ENCODE results near the gene NUP37.
"Not testable (repeated sequence)": the region's sequence is repeated elsewhere in the genome, so short reads cannot be mapped to it uniquely, and the experiment has no call there.

Gene NUP37

DNA sequence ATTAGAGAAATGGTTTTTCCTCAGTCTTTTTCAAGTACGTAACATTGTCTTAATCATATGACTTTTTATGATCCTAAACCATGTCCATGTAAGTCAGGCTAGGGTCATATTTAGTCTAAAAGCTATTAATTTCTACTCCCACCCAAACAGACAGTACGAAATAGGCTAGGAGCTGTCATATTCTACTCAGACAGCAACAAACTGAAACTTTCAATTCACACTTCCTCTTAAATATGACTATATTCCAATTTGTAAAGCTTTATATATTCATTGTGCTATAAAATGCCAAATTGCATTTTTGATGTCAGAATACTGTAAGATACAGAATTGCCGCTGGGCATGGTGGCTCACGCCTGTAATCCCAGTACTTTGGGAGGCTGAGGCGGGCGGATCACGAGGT, 3.5 kb downstream of the NUP37 start:
- H3K4me3 Mint-ChIP-seq: no peak overlapping the region
- no peaks in the 10 kb centered on the region for H3K27me3 Mint-ChIP-seq
- H3K9me3 Mint-ChIP-seq: no peaks in the 10 kb centered on the region
- no peak for DNase-seq
- H3K4me1 Mint-ChIP-seq (ENCODE audit: low read depth): peaks cover 22% of the 10 kb centered on the region
- H3K27ac Mint-ChIP-seq: no peak overlapping the region
- H3K36me3 Mint-ChIP-seq (ENCODE audit: low read depth): peaks cover 83% of the 10 kb centered on the region

GRCh38 chr12:102114212-102114611, 5.7 kb downstream of the NUP37 start:
- no peaks in the 10 kb centered on the region for H3K9me3 Mint-ChIP-seq
- DNase-seq: no peak
- H3K27me3 Mint-ChIP-seq: no peaks in the 10 kb centered on the region
- H3K4me1 Mint-ChIP-seq (ENCODE audit: low read depth): peaks cover 13% of the 10 kb centered on the region
- no peak overlapping the region for H3K4me3 Mint-ChIP-seq
- no peak overlapping the region for H3K27ac Mint-ChIP-seq
- H3K36me3 Mint-ChIP-seq (ENCODE audit: low read depth): peaks cover 87% of the 10 kb centered on the region

GRCh38 chr12:102110782-102111181, 9.1 kb downstream of the NUP37 start:
- Mint-ChIP-seq H3K4me3 (no peak overlapping the region), H3K9me3 (peaks cover 5% of the 10 kb centered on the region), H3K36me3 (ENCODE audit: low read depth) (peaks cover 94% of the 10 kb centered on the region), H3K27me3 (no peaks in the 10 kb centered on the region), H3K4me1 (ENCODE audit: low read depth) (peaks cover 2% of the 10 kb centered on the region), H3K27ac (no peak overlapping the region)
- DNase-seq: no peak

GRCh38 chr12:102107970-102108369, 11.9 kb downstream of the NUP37 start:
- H3K36me3 Mint-ChIP-seq (ENCODE audit: low read depth): peaks cover 96% of the 10 kb centered on the region
- H3K4me3 Mint-ChIP-seq: no peak overlapping the region
- DNase-seq: no peak
- H3K9me3 Mint-ChIP-seq: peaks cover 5% of the 10 kb centered on the region
- no peaks in the 10 kb centered on the region for H3K4me1 Mint-ChIP-seq (ENCODE audit: low read depth)
- H3K27me3 Mint-ChIP-seq: no peaks in the 10 kb centered on the region
- H3K27ac Mint-ChIP-seq: no peak overlapping the region

DNA sequence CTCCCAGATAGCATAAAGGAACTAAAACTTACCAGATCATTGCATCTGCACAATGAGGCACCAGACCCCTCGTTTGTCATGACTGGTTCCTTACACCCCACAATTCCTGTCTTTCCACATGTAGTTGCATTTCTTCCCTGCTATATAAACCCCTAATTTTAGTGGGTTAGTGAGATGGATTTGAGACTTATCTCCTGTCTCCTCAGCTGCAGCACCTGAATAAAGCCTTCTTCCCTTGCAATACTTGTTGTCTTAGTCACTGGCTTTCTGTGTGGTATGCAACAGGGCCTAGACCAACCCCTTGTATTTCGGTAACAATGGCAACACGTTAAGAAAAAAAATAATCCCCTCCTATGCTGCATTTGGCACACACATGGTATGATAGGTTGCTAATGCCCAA, 13.0 kb downstream of the NUP37 start:
- H3K4me1 Mint-ChIP-seq (ENCODE audit: low read depth): no peaks in the 10 kb centered on the region
- H3K4me3 Mint-ChIP-seq: no peak overlapping the region
- H3K27me3 Mint-ChIP-seq: no peaks in the 10 kb centered on the region

DNA sequence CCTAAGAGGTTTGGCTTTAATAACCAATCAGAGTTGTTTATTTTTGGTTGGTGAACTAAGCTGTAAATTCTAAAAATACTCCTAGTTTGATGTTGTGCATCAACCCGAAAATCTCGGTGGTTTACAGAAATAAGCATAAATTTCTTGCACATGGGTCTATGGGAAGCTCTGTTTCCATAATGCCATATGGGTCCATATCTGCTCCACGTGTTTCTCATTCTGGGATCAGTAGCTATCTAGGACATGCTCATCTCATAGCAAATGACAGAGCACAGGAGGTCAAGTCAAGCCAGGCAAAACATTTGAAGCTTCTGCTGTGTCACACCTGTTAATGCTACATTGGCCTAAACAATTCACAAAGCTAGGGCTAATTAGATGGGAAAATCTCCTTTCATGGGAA, 23.1 kb downstream of the NUP37 start:
- Mint-ChIP-seq H3K9me3 (no peaks in the 10 kb centered on the region), H3K36me3 (ENCODE audit: low read depth) (peaks cover 86% of the 10 kb centered on the region), H3K27me3 (no peaks in the 10 kb centered on the region), H3K27ac (no peak overlapping the region), H3K4me3 (no peak overlapping the region), H3K4me1 (ENCODE audit: low read depth) (peaks cover 7% of the 10 kb centered on the region)
- DNase-seq: no peak

More for the DNA sequence above, 13.0 kb downstream of the NUP37 start:
- H3K9me3 Mint-ChIP-seq: peaks cover 5% of the 10 kb centered on the region
- no peak overlapping the region for H3K27ac Mint-ChIP-seq
- peaks cover 94% of the 10 kb centered on the region for H3K36me3 Mint-ChIP-seq (ENCODE audit: low read depth)
- DNase-seq: no peak

DNA sequence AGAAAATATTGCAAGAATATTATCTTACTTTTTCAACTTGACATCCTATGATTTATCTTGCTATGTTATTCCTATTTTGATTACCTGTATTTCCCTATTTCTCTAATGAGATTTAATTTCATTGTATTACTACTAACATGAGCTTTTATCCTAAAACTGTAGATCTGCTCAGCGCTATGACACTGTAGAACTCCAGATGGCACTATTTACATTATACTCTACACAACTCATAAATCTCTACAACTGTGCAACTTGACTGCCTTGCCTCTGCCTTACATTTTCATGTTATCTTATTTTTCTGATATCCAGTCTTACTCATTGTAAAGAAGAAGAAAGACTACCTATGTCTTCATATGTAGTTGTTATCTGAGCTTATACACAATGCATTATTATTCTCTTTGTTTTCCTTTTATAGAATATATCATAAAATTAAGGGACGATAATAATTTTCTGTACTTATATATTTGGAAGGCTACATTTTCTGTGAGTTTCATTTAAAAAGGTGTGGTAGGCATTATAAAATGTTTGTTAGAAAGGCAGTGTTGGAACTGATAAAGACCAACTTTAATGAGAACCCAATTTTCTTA, 24.1 kb downstream of the NUP37 start:
- Mint-ChIP-seq H3K27me3 (no peaks in the 10 kb centered on the region), H3K4me1 (ENCODE audit: low read depth) (peaks cover 7% of the 10 kb centered on the region), H3K36me3 (ENCODE audit: low read depth) (peaks cover 83% of the 10 kb centered on the region), H3K9me3 (no peaks in the 10 kb centered on the region), H3K4me3 (no peak overlapping the region), H3K27ac (no peak overlapping the region)
- no peak for DNase-seq

- Mint-ChIP-seq H3K27me3 (no peaks in the 10 kb centered on the region), H3K4me1 (ENCODE audit: low read depth) (peaks cover 7% of the 10 kb centered on the region), H3K27ac (no peak overlapping the region), H3K36me3 (ENCODE audit: low read depth) (peaks cover 83% of the 10 kb centered on the region), H3K4me3 (no peak overlapping the region), H3K9me3 (no peaks in the 10 kb centered on the region)
- DNase-seq: no peak
Measured at GRCh38 chr12:102093319-102093718, 26.6 kb downstream of the NUP37 start.

DNA sequence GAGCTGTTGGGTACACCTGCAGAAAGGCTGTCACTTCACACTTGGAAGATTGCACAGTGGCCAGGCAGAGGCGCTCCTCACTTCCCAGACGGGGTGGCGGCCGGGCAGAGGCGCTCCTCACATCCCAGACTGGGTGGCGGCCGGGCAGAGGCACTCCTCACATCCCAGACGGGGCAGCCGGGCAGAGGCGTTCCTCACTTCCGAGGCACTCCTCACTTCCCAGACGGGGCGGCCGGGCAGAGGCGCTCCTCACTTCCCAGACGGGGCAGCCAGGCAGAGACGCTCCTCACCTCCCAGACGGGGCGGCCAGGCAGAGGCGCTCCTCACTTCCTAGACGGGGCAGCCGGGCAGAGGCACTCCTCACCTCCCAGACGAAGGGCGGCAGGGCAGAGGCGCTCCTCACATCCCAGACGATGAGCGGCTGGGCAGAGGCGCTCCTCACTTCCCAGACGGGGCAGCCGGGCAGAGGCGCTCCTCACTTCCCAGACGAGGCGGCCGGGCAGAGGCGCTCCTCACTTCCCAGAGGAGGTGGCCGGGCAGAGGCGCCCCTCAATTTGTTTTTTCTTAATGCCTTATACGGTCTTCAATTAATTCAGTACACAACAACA, 30.6 kb downstream of the NUP37 start:
- H3K27ac Mint-ChIP-seq, DNase-seq, H3K4me3 Mint-ChIP-seq: not testable (repeated sequence)

DNA sequence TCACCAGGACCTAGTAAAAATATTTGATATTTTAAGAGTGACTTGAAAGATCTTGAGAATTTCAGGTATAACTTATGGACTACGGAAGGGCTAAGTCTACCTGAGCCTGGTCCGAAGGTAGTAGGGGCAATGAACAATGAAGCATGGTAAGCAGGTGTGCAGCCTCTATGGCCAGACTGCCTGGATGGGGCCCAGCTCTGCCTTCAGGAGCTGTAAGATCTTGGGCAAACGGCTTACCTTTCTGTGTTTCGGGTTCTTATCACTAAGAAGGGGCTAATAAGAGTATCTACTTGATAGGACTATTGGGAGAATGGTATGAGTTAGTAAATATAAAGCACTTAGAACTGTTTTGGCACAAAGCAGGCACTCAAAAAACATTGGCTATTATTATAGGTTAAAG, 39.1 kb downstream of the NUP37 start:
- no peak for DNase-seq
- H3K27ac Mint-ChIP-seq: peak overlapping the region; percentile 41
- H3K27me3 Mint-ChIP-seq: no peaks in the 10 kb centered on the region
- no peak overlapping the region for H3K4me3 Mint-ChIP-seq
- no peaks in the 10 kb centered on the region for H3K4me1 Mint-ChIP-seq (ENCODE audit: low read depth)
- H3K36me3 Mint-ChIP-seq (ENCODE audit: low read depth): peaks cover 92% of the 10 kb centered on the region
- H3K9me3 Mint-ChIP-seq: no peaks in the 10 kb centered on the region

More for the DNA sequence above, 30.6 kb downstream of the NUP37 start:
- H3K36me3 Mint-ChIP-seq (ENCODE audit: low read depth): peaks cover 73% of the 10 kb centered on the region
- H3K4me1 Mint-ChIP-seq (ENCODE audit: low read depth); H3K9me3 Mint-ChIP-seq; H3K27me3 Mint-ChIP-seq: not testable (repeated sequence)

DNA sequence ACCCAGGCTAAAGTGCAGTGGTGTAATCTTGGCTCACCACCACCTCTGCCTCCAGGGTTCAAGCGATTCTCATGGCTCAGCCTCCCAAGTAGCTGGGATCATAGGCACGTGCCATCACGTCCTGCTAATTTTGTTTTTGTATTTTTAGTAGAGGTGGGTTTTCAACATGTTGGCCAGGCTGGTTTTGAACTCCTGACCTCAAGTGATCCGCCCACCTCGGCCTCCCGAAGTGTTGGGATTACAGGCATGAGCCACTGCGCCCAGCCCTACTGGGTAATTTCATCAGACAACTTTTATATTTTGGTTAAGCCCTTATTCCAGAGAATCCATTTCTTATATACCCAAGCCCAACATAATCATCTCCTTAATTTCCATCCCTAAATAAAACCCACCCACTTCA, 47.8 kb downstream of the NUP37 start:
- H3K27me3 Mint-ChIP-seq; H3K4me1 Mint-ChIP-seq (ENCODE audit: low read depth); H3K9me3 Mint-ChIP-seq; H3K27ac Mint-ChIP-seq; H3K4me3 Mint-ChIP-seq; DNase-seq: not testable (repeated sequence)
- peaks cover 40% of the 10 kb centered on the region for H3K36me3 Mint-ChIP-seq (ENCODE audit: low read depth)

DNA sequence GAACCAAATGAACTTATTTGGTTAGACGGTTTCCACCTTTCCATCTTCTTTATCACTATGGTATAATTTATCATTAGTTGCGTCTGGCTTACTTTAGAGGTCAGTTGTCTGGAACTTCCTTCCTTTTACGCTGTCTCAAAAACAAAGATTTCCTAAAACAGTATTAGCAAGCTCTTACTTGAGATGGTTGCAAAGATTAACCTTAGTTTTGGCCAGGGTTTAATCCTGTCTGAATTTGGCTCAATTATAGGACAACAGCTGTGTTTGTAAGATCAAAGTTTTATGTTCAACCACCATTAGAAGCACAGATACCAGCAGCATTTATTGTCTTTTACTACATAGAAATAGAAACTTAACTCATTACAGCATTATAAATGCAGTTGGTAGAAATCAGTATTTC, 50.2 kb downstream of the NUP37 start:
- Mint-ChIP-seq H3K9me3 (no peaks in the 10 kb centered on the region), H3K27me3 (no peaks in the 10 kb centered on the region), H3K4me1 (ENCODE audit: low read depth) (no peaks in the 10 kb centered on the region), H3K27ac (no peak overlapping the region), H3K4me3 (no peak overlapping the region), H3K36me3 (ENCODE audit: low read depth) (peaks cover 17% of the 10 kb centered on the region)
- DNase-seq: no peak

DNA sequence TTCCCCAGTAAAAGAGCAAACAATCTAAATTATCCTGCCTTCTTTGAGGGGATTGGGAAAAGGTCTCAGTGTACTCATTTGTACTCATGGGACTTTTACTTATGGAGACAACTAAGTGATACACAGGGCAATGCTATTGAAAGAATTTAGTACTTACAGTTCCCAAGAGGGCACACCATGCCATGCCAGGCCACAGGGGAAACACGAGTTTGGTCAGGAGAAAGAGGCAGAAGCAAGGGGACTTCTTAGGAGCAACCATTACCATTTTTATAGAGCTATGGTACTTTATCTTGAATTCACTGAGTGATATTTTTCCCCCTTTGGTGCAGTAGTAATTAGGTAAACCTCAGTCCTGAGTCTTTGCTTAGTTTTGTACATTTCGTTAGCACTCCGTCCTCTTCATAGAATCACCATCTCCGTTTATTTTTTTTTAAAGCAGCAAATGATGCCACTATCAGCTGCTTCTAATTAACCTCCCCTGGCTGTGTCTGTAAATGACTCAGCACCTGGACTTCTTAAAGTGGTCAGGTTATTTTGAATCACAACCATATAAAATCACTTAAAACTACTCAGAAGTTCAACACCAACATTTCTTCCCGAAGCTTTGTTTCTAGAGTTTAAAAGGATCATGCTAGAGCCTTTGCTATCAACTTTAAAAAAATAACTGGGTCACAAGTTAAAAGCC, 52.2 kb downstream of the NUP37 start:
- H3K27me3 Mint-ChIP-seq: peaks cover 4% of the 10 kb centered on the region
- no peak overlapping the region for H3K27ac Mint-ChIP-seq
- H3K36me3 Mint-ChIP-seq (ENCODE audit: low read depth): no peaks in the 10 kb centered on the region
- no peak for DNase-seq
- no peaks in the 10 kb centered on the region for H3K4me1 Mint-ChIP-seq (ENCODE audit: low read depth)
- H3K9me3 Mint-ChIP-seq: no peaks in the 10 kb centered on the region
- no peak overlapping the region for H3K4me3 Mint-ChIP-seq

- Mint-ChIP-seq H3K4me3 (no peak overlapping the region), H3K27me3 (peaks cover 4% of the 10 kb centered on the region), H3K4me1 (ENCODE audit: low read depth) (peaks cover 19% of the 10 kb centered on the region), H3K9me3 (no peaks in the 10 kb centered on the region), H3K36me3 (ENCODE audit: low read depth) (peaks cover 17% of the 10 kb centered on the region), H3K27ac (no peak overlapping the region)
- no peak for DNase-seq
Measured at GRCh38 chr12:102064476-102064875, 55.4 kb downstream of the NUP37 start.

GRCh38 chr12:102063069-102063468, 56.8 kb downstream of the NUP37 start:
- Mint-ChIP-seq H3K27me3 (peaks cover 4% of the 10 kb centered on the region), H3K27ac (no peak overlapping the region), H3K36me3 (ENCODE audit: low read depth) (peaks cover 28% of the 10 kb centered on the region), H3K4me1 (ENCODE audit: low read depth) (peaks cover 29% of the 10 kb centered on the region), H3K9me3 (no peaks in the 10 kb centered on the region), H3K4me3 (no peak overlapping the region)
- DNase-seq: no peak

Data from activated T-cell treated with anti-CD3 and anti-CD28 coated beads, Interleukin-2, amount 50 U/mL, for 24 hours (primary cell).